Measurements from ENCODE around the gene SWI5. TPM values are rescaled to one million over a fixed set of nuclear protein-coding genes. Genes with fewer than 3 reads are reported as not detected.

SWI5 gene
- total and polyA plus RNA-seq, 9 of the 15 experiments (the other 6 are each of a cell fraction or from before 2014, with no cell fraction given): 62.8 to 133 (median 95.9) TPM

DNA sequence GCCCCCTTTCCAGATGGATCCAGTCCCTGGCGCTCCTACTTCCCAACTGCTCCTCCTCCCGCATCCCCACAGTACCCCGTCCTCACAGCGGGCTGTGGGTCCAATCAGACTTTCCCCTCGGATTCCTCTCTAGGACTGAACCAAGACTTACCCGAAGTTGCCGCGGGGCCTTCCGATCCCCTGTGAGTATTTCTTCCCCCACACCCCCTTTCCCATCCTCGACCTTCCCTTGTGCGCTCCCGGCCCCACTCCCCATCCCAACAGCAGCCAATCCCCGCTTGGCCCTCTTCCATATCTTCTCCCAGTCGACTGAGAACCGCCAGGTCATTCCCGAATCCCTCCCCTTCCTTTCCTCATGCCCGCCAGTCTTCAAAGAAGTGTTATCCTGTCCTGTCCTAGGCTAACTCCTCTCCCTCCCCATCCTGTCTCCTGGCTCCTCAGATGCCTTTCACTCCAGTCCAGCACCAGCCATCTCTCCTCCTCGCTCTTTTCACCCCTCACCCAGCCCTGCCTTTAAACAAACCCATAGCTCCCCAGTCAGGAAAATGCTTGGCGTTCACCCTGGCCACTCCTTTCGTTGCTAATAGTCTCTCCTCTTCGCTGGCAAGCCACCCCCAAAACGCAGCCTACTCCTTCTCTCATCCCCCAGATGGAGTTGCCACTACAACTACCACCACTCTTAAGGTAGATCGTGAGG, 646 bp downstream of the SWI5 start (continued):
- TF ChIP-seq, protein P1, sequence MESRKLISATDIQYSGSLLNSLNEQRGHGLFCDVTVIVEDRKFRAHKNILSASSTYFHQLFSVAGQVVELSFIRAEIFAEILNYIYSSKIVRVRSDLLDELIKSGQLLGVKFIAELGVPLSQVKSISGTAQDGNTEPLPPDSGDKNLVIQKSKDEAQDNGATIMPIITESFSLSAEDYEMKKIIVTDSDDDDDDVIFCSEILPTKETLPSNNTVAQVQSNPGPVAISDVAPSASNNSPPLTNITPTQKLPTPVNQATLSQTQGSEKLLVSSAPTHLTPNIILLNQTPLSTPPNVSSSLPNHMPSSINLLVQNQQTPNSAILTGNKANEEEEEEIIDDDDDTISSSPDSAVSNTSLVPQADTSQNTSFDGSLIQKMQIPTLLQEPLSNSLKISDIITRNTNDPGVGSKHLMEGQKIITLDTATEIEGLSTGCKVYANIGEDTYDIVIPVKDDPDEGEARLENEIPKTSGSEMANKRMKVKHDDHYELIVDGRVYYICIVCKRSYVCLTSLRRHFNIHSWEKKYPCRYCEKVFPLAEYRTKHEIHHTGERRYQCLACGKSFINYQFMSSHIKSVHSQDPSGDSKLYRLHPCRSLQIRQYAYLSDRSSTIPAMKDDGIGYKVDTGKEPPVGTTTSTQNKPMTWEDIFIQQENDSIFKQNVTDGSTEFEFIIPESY (CRISPR knock-in tag; IDR thresholded peaks at IDR 0.05): no peak
- TF ChIP-seq, protein P2, sequence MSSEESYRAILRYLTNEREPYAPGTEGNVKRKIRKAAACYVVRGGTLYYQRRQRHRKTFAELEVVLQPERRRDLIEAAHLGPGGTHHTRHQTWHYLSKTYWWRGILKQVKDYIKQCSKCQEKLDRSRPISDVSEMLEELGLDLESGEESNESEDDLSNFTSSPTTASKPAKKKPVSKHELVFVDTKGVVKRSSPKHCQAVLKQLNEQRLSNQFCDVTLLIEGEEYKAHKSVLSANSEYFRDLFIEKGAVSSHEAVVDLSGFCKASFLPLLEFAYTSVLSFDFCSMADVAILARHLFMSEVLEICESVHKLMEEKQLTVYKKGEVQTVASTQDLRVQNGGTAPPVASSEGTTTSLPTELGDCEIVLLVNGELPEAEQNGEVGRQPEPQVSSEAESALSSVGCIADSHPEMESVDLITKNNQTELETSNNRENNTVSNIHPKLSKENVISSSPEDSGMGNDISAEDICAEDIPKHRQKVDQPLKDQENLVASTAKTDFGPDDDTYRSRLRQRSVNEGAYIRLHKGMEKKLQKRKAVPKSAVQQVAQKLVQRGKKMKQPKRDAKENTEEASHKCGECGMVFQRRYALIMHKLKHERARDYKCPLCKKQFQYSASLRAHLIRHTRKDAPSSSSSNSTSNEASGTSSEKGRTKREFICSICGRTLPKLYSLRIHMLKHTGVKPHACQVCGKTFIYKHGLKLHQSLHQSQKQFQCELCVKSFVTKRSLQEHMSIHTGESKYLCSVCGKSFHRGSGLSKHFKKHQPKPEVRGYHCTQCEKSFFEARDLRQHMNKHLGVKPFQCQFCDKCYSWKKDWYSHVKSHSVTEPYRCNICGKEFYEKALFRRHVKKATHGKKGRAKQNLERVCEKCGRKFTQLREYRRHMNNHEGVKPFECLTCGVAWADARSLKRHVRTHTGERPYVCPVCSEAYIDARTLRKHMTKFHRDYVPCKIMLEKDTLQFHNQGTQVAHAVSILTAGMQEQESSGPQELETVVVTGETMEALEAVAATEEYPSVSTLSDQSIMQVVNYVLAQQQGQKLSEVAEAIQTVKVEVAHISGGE (CRISPR knock-in tag; IDR thresholded peaks at IDR 0.05): no peak
- no peak for TF ChIP-seq GABPA (tag; conservative IDR thresholded peaks at IDR 0.05; ENCODE audit: low read depth)
- TF ChIP-seq, protein P3, sequence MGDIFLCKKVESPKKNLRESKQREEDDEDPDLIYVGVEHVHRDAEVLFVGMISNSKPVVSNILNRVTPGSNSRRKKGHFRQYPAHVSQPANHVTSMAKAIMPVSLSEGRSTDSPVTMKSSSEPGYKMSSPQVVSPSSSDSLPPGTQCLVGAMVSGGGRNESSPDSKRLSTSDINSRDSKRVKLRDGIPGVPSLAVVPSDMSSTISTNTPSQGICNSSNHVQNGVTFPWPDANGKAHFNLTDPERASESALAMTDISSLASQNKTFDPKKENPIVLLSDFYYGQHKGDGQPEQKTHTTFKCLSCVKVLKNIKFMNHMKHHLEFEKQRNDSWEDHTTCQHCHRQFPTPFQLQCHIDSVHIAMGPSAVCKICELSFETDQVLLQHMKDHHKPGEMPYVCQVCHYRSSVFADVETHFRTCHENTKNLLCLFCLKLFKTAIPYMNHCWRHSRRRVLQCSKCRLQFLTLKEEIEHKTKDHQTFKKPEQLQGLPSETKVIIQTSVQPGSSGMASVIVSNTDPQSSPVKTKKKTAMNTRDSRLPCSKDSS (IDR thresholded peaks at IDR 0.05; ENCODE audit: low read depth, partially characterized antibody): no peak
- no peak for TF ChIP-seq ZZZ3 (IDR thresholded peaks at IDR 0.05)
- TF ChIP-seq EP400 (IDR thresholded peaks at IDR 0.05): no peak
- TF ChIP-seq, protein P4, sequence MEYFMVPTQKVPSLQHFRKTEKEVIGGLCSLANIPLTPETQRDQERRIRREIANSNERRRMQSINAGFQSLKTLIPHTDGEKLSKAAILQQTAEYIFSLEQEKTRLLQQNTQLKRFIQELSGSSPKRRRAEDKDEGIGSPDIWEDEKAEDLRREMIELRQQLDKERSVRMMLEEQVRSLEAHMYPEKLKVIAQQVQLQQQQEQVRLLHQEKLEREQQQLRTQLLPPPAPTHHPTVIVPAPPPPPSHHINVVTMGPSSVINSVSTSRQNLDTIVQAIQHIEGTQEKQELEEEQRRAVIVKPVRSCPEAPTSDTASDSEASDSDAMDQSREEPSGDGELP (CRISPR knock-in tag; IDR thresholded peaks at IDR 0.05; ENCODE audit: borderline replicate concordance): no peak
- no peak for TF ChIP-seq CEBPG (CRISPR knock-in tag; IDR thresholded peaks at IDR 0.05)
- TF ChIP-seq CEBPG (tag; conservative IDR thresholded peaks at IDR 0.05 in 1 of 2, IDR thresholded peaks at IDR 0.05 in 1 of 2): no peak
- peak; percentile 81 for TF ChIP-seq SAP30 (IDR thresholded peaks at IDR 0.05; ENCODE audit: borderline replicate concordance, insufficient read depth, low read depth, low read length, poor library complexity, severe bottlenecking)
- TF ChIP-seq ESRRB (CRISPR knock-in tag; IDR thresholded peaks at IDR 0.05; ENCODE audit: borderline replicate concordance): no peak
- TF ChIP-seq FUS (optimal IDR thresholded peaks at IDR 0.05; ENCODE audit: low read depth, low read length): no peak
- TF ChIP-seq, protein P5, sequence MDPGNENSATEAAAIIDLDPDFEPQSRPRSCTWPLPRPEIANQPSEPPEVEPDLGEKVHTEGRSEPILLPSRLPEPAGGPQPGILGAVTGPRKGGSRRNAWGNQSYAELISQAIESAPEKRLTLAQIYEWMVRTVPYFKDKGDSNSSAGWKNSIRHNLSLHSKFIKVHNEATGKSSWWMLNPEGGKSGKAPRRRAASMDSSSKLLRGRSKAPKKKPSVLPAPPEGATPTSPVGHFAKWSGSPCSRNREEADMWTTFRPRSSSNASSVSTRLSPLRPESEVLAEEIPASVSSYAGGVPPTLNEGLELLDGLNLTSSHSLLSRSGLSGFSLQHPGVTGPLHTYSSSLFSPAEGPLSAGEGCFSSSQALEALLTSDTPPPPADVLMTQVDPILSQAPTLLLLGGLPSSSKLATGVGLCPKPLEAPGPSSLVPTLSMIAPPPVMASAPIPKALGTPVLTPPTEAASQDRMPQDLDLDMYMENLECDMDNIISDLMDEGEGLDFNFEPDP (CRISPR knock-in tag; IDR thresholded peaks at IDR 0.05): 0 out of 2 replicates have a peak, but pooled peaks have one; percentile 15
- TF ChIP-seq, protein P6, sequence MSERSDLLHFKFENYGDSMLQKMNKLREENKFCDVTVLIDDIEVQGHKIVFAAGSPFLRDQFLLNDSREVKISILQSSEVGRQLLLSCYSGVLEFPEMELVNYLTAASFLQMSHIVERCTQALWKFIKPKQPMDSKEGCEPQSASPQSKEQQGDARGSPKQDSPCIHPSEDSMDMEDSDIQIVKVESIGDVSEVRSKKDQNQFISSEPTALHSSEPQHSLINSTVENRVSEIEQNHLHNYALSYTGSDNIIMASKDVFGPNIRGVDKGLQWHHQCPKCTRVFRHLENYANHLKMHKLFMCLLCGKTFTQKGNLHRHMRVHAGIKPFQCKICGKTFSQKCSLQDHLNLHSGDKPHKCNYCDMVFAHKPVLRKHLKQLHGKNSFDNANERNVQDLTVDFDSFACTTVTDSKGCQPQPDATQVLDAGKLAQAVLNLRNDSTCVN (CRISPR knock-in tag; IDR thresholded peaks at IDR 0.05): peak; percentile 42
- TF ChIP-seq KDM1A (IDR thresholded peaks at IDR 0.05): no peak
